Measurements from ENCODE around the gene DICER1.

- no peak for TF ChIP-seq EP300 (IDR thresholded peaks at IDR 0.05)
- TF ChIP-seq, protein P1, sequence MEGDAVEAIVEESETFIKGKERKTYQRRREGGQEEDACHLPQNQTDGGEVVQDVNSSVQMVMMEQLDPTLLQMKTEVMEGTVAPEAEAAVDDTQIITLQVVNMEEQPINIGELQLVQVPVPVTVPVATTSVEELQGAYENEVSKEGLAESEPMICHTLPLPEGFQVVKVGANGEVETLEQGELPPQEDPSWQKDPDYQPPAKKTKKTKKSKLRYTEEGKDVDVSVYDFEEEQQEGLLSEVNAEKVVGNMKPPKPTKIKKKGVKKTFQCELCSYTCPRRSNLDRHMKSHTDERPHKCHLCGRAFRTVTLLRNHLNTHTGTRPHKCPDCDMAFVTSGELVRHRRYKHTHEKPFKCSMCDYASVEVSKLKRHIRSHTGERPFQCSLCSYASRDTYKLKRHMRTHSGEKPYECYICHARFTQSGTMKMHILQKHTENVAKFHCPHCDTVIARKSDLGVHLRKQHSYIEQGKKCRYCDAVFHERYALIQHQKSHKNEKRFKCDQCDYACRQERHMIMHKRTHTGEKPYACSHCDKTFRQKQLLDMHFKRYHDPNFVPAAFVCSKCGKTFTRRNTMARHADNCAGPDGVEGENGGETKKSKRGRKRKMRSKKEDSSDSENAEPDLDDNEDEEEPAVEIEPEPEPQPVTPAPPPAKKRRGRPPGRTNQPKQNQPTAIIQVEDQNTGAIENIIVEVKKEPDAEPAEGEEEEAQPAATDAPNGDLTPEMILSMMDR (IDR thresholded peaks at IDR 0.05): no peak
- no peak for TF ChIP-seq POLR2AphosphoS5 (IDR thresholded peaks at IDR 0.05)
These were observed 5.8 kb downstream of the DICER1 start for GRCh38 chr14:95151561-95151960.
